HG03460 (cell line): ENCODE measurements around the gene KRTAP4-8.
"Not testable (repeated sequence)": the region's sequence is repeated elsewhere in the genome, so short reads cannot be mapped to it uniquely, and the experiment has no call there.

Source experiments
- ATAC-seq: cut with Tn5 transposase; IDR thresholded peaks from one replicate; pipeline ENCODE4 v1.9.1; 2021; ENCODE audit not compliant: unreplicated experiment

Gene KRTAP4-8

DNA sequence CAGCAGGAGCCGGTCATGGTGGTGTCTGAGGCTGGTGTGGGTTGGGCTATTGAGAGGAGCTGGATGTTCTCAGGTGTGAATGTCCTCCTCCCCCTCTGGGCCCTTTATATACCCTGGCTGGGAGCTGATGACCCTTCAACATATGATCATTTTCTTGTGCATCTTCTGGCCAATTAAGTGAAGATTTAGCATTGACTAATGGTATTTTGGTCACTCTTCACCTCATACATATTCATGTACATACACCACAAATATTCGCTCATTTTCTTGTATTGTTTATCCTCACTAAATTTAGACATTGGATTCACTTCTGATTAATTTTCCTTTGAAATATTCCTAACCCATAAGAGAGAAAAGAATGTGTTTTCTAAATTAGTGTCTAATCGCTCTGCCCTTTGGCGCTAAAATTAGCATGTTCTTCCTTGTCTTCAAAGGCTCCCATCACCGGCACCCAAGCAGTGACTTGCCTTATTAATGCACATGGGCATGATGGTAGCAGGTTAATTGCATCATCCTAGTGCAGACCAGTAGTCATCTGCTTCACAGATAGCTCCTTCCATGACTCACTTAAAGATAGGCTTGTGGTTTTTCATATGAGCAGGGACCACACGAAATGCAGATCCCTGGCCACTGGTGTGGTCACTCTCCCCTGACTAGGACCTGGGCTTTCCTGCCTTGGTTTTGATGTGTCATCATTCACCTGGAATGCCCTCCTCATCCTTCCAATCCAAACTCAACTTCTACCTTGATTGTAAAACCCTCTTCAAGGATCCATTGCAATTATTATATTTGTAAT lies 31.9 kb downstream of the KRTAP4-8 start, which contains the start of gene KRTAP2-4:
TSS of gene KRTAP2-4 (minus strand) at position 51 of the 796 bp plus-strand sequence. CDS start at position 17, 34 bp downstream.
- no peak for ATAC-seq

DNA sequence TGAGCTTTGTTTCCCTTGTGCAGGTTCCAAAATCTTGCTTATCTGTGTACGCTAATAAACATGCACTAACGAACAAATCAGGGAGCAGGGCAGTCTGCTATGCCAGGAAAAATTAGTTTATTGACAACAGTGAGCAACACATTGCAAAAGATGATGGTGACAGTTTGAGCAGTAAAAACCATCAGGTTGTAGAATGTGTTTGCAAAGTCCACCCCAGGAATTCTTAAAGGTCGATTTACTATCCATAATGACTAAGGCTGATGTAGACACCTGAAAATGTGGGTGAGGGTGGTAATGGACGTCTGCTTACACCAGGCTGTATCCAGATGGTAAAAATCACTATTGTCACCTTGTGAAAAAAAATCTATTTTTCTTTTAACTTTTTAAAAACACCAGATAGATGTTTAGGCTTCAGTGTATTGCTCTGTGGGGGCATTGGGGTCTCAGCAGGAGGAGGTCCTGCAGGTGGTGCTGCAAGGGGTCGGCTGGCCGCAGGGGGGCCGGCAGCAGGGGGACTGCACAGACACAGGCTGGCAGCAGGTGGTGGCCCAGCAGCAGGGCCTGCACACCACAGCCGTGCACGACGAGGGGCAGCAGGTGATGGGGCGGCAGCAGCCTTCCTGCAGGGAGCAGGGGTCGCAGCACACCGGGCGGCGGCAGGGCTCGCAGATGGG lies 32.8 kb downstream of the KRTAP4-8 start:
- ATAC-seq: not testable (repeated sequence)

DNA sequence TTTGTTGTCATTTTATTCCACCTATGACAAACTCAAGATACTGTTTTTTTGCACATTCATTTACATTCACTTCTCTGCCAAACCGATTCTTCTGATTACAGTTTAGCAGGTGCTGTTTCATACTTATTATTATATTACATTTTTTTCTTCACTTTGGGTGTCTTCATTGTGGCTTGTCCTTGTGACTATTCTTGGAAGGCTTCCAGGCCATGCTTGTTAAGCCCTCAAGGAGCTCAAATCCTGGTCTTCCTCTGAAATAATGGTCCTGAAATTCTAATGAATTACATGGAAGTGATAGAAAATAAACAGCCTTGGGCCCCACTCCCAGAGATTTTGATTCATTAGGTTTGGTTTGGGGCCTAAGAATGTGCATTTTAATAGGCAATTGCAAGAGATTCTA lies 33.6 kb downstream of the KRTAP4-8 start:
- no peak for ATAC-seq

DNA sequence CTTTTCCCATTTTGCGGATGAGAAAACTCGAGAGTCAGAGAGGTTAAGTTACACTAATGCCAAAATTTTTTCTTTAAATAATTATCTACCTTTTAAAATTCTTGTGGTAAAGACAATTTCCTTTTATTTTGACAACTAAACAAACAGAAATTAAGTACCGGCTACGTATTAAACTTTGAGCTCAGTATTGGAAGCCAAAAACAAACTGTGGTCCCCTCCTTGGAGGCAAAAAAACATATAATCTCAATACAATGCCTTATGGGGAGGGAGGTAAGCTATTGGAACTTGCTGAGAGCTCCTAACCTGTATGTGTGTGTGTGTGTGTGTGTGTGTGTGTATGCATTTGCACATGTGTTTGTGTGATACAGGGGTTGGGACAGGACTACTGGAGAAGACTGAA lies 34.5 kb downstream of the KRTAP4-8 start:
- ATAC-seq: no peak

DNA sequence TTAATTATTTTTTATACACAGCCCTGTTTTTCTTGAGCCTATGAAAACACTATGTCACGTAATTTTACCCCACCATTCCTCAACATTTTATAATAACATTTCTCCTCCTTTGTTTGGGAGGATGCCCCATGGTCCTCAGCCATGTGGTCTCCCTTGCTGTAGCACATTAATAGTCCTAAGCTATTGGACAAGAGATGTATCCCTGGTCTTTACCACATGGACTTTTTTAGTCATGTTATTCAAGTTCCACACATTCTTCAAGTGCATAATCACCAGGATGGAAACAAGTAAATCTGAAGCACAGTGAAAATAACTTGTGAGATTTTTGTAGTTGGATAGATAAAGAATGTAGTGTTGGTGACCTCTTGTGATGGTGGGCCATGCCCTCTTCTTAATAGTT lies 36.0 kb downstream of the KRTAP4-8 start:
- no peak for ATAC-seq

DNA sequence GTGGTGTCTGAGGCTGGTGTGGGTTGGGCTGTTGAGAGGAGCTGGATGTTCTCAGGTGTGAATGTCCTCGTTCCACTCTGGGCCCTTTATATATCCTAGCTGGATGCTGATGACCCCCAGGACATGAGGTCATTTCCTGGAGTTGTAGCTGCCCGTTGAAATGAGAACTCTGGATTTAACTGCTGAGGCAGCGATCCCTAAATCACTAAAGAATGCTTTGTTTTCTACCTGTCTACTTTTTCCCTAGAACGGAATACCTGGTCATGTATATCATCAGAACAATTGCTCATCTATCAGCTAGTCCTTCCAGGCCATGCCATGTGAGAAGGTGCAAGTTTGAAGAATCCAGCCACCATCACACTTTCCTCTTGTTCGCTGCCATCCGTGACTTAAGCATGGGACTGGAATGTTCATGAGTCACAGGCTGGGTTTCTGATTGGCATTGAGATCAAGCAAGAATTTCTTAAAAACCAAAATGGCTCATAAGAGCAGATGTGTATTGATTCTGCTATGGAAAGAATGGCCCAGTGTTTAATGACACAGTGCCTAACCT lies 37.8 kb downstream of the KRTAP4-8 start, which contains the start of gene KRTAP2-3:
TSS of gene KRTAP2-3 (minus strand) at position 63 of the 553 bp plus-strand sequence. CDS start 64 bp downstream, outside the sequence.
- ATAC-seq: no peak

DNA sequence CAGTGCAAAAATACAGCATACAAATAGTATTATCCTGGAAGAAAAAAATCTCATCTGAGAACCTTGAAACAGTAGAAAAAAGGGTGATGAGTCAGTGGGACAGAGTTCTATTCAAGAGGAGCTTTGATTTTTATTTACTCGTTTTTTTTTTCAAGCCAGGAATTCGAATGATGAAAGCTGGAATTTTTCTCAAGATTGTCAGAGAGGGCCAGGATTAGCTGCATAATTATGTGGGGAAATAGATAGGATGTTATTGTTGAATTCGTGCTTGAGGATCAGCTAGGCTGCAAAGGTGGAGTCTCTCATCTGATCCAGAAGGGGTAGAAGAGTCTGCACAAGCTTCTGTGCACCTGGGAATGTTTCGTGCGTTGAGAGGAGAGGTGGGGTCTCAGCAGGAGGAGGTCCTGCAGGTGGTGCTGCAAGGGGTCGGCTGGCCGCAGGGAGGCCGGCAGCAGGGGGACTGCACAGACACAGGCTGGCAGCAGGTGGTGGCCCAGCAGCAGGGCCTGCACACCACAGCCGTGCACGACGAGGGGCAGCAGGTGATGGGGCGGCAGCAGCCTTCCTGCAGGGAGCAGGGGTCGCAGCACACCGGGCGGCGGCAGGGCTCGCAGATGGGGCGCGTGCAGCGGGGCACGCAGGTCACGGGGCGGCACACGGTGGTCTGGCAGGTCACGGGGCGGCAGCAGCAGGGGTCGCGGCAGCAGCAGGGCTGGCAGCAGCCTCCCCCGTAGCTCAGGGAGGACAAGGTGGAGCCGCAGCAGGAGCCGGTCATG lies 38.5 kb downstream of the KRTAP4-8 start:
- ATAC-seq: not testable (repeated sequence)

DNA sequence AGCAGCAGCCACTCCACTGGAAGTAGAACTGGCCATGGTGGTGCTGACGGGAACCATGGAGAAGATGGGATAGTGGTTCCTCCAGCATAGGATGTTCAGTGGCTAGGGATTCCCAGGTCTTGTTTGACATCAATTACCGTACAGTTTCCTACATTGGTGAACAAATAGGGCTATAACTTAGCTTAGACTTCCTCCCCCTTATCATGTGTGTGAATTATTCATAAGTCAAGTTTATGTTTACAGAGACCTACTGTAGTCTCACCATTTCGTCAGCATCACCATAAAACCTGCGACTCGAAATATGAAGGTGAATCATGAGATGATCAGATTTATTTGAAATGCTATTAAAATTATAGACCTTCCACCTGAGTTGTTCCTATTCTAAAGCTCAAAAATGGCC lies 39.2 kb downstream of the KRTAP4-8 start:
- no peak for ATAC-seq

DNA sequence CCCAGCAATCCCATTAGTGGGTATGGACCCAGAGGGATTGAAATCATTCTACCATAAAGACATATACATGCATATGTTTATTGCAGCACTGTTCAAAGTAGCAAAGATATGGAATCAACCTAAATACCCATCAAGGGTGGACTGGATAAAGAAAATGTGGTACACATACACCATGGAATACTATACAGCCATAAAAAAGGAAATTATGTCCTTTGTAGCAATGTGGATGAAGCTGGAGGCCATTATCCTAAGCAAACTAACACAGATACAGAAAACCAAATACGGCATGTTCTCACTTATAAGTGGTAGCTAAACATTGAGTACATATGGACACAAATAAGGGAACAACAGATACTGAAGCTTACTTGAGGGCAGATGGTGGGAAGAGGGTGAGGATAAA lies 40.4 kb downstream of the KRTAP4-8 start:
- no peak for ATAC-seq

DNA sequence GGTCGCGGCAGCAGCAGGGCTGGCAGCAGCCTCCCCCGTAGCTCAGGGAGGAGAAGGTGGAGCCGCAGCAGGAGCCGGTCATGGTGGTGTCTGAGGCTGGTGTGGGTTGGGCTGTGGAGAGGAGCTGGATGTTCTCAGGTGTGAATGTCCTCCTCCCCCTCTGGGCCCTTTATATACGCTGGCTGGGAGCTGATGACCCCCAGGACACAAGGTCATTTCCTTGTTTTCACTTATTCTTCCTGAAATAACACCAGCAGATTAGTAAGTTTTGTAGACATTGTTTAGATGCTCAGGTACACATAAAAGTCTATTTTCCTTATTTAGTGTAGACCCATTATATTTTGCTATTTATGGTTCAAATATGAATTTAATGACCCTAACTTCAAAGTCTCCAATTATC lies 42.8 kb downstream of the KRTAP4-8 start, which contains the start of gene KRTAP2-2:
TSS of gene KRTAP2-2 (minus strand) at position 101 of the 400 bp plus-strand sequence. CDS start at position 82, 19 bp downstream.
- ATAC-seq: not testable (repeated sequence)

DNA sequence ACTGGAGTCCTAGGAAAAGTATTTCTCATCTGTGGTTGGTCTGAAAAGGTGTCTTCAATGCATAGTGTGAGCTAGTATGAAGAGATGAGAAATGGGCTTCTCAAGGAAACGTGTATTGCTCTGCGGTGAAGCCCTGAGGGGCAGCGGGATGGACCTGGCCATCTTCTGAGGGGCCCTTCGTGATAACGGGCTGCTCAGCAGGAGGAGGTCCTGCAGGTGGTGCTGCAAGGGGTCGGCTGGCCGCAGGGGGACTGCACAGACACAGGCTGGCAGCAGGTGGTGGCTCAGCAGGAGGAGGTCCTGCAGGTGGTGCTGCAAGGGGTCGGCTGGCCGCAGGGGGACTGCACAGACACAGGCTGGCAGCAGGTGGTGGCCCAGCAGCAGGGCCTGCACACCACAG lies 43.4 kb downstream of the KRTAP4-8 start:
- not testable (repeated sequence) for ATAC-seq

DNA sequence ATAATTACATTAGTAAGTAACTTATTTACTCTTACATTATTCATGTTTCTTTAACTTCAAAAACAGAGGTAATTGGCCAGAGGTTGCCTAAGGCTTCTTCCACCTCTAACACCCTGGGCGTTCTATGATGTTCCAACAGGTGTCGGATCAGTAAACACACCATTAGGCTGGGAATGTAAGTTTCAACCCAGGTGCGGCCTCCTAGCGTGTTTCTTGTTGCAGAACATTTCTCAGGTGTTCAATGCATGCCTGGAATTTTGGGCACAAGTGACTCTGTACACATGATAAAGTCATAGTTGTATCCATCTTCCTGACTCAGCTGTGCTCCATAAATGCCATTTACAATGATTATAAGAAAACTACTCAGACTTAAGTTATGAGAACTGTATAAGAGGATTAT lies 43.9 kb downstream of the KRTAP4-8 start:
- ATAC-seq: no peak

DNA sequence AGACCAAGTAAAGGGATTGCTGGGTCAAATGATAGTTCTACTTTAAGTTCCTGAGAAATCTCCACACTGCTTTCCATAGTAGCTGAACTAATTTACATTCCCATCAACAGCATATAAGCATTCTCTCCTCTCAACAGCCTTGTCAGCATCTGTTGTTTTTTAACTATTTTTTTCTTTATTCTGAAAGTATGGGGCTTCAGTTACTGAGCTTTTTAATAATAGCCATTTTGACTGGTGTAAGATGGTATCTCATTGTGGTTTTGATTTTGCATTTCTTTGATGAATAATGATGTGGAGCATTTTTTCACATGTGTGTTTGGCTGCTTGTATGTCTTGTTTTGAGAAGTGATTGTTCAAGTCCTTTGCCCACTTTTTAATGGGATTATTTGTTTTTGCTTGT lies 45.4 kb downstream of the KRTAP4-8 start:
- ATAC-seq: no peak

DNA sequence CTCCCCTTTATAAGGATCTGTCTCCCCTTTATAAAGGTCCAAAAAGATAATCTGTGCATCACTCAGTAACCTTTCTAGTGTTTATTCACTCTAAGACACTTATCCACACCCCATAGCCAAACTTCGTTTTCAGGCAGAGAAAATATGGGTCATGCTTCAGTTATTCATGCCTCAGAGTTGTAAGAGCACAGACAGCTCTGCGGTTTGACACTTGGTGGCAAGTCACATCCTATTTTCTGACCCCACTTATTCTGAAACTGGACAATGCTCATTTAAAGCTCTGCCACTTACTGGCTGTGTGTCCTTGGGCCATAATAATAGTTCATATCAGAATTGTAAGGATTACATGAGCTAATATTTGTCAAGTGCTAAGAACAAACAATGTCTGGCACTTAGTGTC lies 48.8 kb downstream of the KRTAP4-8 start:
- no peak for ATAC-seq

DNA sequence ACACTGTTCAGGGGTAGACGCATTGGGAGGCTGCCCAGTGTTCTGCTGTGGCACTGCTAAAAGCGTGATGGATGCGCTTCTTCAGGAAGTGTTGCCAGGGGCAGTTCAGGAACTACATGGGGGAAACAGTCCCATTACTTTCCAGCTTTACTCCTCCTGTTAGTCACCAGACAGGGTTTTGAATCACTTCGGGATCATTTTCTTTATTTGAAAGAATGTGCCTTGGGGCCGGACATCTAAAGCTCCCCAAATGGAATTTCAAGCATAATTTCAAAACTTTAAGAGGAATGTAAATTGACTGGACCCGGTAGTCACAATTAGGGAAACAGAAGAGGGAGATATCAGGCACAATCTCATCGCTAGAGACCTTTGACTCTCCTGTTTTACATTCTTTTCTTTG lies 49.5 kb downstream of the KRTAP4-8 start:
- no peak for ATAC-seq
